Neural crest cell (in vitro differentiated cells): ENCODE measurements around the gene OAS3. TPM values are rescaled to one million over a fixed set of nuclear protein-coding genes. Genes with fewer than 3 reads are reported as not detected.

ENCODE experiments used
- DNase-seq: peaks from one replicate; pipeline ENCODE4 v3.0.0; 2021; ENCODE audit warnings: low read depth, mixed read lengths, low spot score
- H3K27ac Mint-ChIP-seq: one replicate; pipeline ENCODE4 v1.8.0; 2021; ENCODE audit warnings: mild to moderate bottlenecking, mixed read lengths; ENCODE audit not compliant: unreplicated experiment
- H3K27me3 Mint-ChIP-seq: 2 replicates; pipeline ENCODE4 v1.8.0; 2021; ENCODE audit warnings: low read depth, mild to moderate bottlenecking, mixed read lengths
- H3K36me3 Mint-ChIP-seq: 2 replicates; pipeline ENCODE4 v1.8.0; 2021; ENCODE audit warnings: low read depth, mild to moderate bottlenecking, mixed read lengths
- H3K4me1 Mint-ChIP-seq: 2 replicates; pipeline ENCODE4 v1.8.0; 2021; ENCODE audit warnings: mixed read lengths
- H3K4me3 Mint-ChIP-seq: one replicate; pipeline ENCODE4 v1.8.0; 2021; ENCODE audit warnings: mild to moderate bottlenecking, mixed read lengths
- H3K9me3 Mint-ChIP-seq: 2 replicates; pipeline ENCODE4 v1.8.0; 2021; ENCODE audit warnings: mixed read lengths
- CTCF ChIP-seq: fragments of 200-600 bp; sonication (generic); conservative IDR thresholded peaks from 2 replicates; pipeline ENCODE4 v1.5.0; 2021; ENCODE audit warnings: antibody characterized with exemption, mild to moderate bottlenecking
- total RNA-seq: library from RNA; stranded (reverse); gene quantifications from 2 replicates; pipeline ENCODE4 v1.2.1, GENCODE V29; 2021

Gene OAS3
- total RNA-seq, 1 donor from 2014 or later: 0.54 TPM

DNA sequence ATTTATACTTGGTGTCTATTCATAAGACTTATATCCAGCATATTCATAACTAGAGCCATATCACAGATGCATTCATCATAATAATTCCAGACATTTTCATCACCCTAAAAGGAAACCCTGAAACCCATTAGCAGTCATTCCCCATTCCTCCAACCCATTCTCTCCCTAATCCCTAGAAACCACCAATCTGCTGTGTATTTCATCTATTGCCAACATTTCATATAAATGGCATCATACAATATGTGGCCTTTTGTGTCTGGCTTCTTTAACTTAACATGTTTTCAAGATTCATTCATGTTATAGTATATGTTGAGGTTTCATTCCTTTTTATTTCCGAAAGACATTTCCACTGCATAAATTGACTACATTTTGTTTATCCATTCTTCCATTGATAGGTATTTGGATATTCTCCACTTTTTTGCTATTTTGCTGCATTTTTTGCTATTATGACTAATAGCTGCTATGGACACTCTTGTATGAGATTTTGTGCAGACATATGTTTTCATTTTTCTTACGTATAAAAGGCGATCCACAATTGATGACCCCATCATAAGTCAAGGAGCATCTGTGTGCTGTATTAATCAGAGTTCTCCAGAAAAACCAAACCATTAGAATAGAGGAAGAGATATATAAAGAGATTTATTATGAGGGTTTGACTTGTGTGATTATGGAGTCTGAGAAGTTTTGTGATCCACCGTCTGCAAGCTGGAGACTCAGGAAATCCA, 34.9 kb downstream of the OAS3 start:
- no peaks in the 10 kb centered on the region for H3K4me1 Mint-ChIP-seq
- peaks cover 3% of the 10 kb centered on the region for H3K27me3 Mint-ChIP-seq
- no peaks in the 10 kb centered on the region for H3K9me3 Mint-ChIP-seq
- no peak for TF ChIP-seq CTCF
- DNase-seq: no peak
- no peaks in the 10 kb centered on the region for H3K36me3 Mint-ChIP-seq
- H3K27ac Mint-ChIP-seq: no peak overlapping the region
- H3K4me3 Mint-ChIP-seq: no peak overlapping the region

- Mint-ChIP-seq H3K36me3 (no peaks in the 10 kb centered on the region), H3K27ac (no peak overlapping the region), H3K4me3 (no peak overlapping the region), H3K9me3 (no peaks in the 10 kb centered on the region), H3K27me3 (peaks cover 3% of the 10 kb centered on the region), H3K4me1 (no peaks in the 10 kb centered on the region)
- DNase-seq: no peak
- no peak for TF ChIP-seq CTCF
These were observed 35.6 kb downstream of the OAS3 start for GRCh38 chr12:112973818-112974231.

DNA sequence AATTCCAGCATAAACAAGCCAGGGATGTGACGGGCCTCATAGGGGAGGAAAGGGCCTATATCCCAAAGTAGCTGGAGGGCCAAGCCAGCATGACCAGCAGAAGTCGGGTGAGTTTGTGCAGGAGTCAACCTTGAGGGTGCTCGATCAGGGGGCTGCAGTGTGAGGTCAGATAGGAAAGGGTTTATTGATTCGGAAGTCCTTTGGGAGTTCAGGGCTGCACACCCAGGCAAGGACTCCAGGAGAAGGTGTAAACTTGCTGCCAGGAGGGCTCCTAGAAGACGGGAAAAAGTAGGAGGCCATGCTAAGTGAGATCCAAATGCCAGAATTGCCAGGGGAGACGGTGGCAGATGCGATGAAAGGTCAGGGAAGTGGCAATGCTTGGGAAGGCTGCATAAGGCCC, 36.6 kb downstream of the OAS3 start:
- Mint-ChIP-seq H3K27ac (no peak overlapping the region), H3K4me1 (no peaks in the 10 kb centered on the region), H3K9me3 (no peaks in the 10 kb centered on the region), H3K36me3 (no peaks in the 10 kb centered on the region), H3K27me3 (peaks cover 3% of the 10 kb centered on the region), H3K4me3 (no peak overlapping the region)
- no peak for TF ChIP-seq CTCF
- no peak for DNase-seq

- Mint-ChIP-seq H3K27ac (no peak overlapping the region), H3K9me3 (peaks cover 5% of the 10 kb centered on the region), H3K4me3 (no peak overlapping the region), H3K4me1 (no peaks in the 10 kb centered on the region), H3K36me3 (peaks cover 2% of the 10 kb centered on the region), H3K27me3 (peaks cover 9% of the 10 kb centered on the region)
- DNase-seq: no peak
- no peak for TF ChIP-seq CTCF
These were observed 38.9 kb downstream of the OAS3 start for GRCh38 chr12:112977139-112977538.

- Mint-ChIP-seq H3K4me1 (no peaks in the 10 kb centered on the region), H3K9me3 (peaks cover 5% of the 10 kb centered on the region), H3K36me3 (peaks cover 2% of the 10 kb centered on the region), H3K27ac (no peak overlapping the region), H3K27me3 (peaks cover 14% of the 10 kb centered on the region), H3K4me3 (no peak overlapping the region)
- no peak for TF ChIP-seq CTCF
- no peak for DNase-seq
These were observed 39.4 kb downstream of the OAS3 start for GRCh38 chr12:112977641-112978040.
